HG02678 (cell line): ENCODE measurements around the gene PYGO2.
A peak's percentile ranks its signal among the peaks of the same experiment; 100 is the strongest.

ENCODE experiments used
- ATAC-seq: cut with Tn5 transposase; IDR thresholded peaks from one replicate; pipeline ENCODE4 v1.9.1; 2021; ENCODE audit warnings: mild to moderate bottlenecking, moderate library complexity; ENCODE audit not compliant: unreplicated experiment

The PYGO2 gene

DNA sequence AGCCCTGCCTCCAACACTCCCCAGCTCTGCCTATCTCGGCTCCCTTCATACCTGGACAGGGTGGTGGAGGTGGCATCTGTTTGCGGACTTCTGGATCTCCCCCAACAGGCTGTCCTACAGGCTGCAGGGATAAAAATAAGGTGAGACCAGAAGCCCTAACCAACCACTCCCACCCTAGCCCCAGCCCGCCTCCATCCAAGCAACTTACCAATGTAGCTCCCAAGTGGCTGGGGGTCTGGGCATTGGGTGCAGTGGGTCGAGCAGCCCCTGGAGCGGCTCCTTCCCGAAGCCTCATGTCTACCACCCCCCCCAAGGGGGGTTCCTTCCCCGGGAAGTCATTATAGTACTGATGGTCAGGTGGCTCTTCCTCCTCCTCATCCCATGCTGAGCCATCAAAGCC is 4.5 kb upstream of the PYGO2 start:
- ATAC-seq = no peak

DNA sequence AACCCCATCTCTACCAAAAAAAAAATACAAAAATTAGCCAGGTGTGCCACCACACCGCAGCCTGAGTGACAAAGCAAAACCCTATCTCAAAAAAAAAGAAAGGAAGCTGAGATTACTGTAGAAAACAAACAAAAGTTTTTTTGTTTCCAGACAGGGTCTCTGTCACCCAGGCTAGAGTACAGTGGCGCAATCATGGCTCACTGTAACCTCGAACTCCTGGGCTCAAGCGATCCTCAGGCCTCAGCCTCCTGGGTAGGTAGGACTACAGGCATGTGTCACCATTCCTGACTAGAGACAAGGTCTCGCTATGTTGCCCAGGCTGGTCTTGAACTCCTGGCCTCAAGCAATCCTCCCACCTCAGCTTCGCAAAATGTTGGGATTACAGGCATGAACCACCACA is 2.8 kb upstream of the PYGO2 start:
- no peak for ATAC-seq

DNA sequence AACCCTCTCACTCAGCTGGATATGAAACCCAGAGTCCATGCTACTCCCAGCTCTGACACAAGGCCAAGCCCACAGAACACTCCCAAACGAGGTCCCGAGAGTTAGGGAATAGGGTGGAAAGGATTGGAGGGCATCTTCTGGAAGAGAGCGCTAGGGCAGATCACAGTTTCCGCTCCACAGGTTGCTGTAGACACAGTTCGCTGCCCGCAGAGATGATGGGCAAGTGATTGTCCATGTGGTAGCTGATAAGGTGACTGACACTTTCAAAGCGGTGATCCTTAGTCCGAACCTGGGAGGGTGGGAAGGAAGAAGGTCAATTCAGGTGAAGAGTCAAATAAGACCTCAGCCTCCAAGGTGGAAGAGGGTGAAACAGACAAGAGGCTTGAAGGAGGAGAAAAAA is 2.1 kb upstream of the PYGO2 start:
- ATAC-seq = no peak

DNA sequence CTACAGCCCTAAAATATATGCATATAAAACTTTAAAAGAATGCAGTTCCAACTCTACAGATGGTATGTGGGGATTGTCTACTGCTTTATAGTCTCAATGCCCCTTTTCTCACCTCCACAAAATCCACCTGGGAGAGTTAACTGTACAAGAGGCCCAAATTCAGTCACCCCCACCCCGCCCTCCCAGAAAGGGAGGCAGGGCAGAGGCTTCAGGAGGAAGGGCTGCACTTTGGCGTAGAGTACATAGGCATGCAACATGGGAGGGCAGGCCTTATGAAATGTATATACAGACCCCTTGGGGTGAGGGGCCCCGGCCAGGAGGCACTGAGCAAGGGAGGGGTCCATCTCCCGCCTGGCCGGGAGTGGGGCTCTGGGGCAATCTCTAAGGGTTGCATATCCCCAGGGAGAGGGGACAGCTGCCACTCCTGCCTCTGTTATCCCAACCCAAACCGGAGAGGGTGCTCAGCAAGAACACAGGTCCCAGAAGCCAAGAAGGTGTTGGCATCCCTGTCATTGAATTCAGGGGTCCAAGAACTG is 1.3 kb upstream of the PYGO2 start:
- ATAC-seq = no peak

DNA sequence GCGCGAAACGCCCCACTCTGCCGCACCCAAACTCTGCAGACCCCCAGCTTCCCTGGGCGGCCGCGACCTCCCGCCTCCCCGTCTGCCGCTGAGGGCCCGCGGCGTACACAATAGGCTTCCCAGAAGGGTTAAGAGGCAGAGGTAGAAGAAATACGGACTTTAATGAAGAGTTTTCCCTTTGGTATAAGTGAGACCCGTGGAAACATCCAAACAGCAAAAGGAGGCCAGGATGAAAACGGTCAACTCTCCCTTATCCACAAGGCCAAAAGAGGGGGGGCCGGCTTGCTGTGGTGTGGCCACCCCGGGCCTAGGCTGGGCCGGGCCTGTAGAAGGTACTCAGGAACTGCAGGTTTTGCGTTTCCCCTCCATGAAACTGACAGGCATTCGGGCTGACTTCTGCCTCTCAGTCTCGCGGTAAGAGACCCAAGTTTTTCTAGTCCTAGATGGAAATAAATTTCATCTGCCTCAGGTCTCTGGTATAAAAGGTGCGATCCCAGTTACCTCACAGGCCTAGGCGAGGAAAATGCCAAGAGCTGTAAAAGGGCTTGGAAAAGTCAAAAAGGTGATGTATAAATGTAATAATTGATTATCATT is 671 bp upstream of the PYGO2 start:
- no peak for ATAC-seq

DNA sequence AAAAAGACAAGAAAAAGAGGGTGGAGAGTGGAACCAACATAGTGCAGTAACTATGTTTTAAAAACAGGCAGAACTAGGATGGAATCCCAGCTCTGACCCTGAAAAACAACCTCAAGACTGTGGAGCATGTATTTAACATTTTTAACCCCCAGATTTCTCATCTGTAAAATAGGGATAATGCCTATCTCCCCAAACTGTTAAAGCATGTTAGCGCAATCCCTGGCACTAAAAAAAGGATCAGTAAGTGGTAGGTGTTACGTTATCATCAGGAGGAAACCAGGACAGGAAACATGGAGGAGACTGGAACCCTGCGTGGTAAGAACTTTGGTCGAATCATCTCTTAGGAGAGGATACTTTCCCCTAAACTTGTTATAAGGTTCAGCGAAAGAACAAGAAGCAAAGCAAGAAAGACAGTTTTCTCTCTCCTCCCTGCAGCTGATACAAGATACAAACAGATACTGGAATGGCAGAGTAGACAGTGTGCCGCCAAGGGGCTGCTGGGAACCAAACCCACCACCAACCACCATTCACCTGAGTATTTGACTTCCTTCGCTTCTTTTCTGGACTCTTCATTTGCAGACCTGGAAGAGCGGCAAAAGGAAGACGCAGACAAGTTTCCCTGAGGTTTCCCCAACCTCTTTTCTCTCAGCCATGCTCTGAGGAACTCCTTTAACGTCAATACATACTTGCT is 991 bp downstream of the PYGO2 start:
- ATAC-seq = no peak

DNA sequence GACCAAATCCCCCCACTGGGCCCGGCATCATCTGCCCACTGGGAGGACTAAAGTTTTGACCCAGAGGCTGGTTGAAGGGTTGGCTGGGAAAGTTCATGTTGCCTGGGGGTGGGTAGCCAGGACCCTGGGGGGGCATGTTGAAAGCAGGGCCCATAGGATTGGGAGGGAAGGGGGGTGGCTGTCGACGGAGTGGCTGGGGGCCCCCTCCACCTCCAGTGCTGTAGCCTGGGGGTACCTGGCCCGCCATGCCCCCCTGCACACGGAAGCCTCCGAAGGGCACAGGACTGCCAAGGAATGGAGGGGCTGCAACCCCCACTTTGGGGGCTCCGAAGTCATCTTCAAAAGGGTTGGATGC is 2.2 kb downstream of the PYGO2 start:
- no peak for ATAC-seq

DNA sequence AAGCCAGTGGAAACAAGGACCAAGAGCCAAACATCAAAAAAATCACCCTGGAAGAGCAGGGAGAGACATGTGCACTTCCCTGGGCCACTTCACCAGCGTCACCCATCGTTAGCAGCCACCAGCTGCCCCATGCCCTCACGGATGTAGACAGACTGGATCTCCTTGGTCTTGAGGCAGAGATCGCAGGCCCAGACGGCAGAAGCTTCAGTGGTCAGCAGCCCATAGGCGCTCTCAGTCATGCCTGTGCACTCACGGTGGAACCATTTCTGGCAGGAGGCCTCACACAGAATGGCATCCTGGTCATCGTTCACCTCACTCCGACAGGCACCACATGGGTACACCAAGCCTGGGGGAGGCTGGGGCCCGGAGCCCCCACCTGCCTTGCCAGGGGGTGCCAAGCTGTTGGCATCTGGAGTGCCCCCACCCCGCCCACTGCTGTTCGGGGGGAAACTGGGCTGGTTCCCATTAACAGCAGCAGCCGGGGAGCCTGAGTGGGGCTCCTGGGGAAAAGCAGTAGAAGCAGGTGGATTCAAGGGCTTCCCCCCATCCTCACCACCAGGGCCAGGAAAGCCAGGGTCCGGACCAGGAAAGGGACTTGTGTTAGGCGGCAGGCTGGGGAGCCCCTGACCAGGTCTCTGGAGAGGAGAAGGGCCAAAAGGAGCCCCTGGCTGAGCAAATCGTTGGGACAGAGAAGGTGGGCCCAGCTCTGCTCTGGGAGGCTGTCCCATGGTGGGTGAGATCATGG is 2.7 kb downstream of the PYGO2 start:
- ATAC-seq = no peak

DNA sequence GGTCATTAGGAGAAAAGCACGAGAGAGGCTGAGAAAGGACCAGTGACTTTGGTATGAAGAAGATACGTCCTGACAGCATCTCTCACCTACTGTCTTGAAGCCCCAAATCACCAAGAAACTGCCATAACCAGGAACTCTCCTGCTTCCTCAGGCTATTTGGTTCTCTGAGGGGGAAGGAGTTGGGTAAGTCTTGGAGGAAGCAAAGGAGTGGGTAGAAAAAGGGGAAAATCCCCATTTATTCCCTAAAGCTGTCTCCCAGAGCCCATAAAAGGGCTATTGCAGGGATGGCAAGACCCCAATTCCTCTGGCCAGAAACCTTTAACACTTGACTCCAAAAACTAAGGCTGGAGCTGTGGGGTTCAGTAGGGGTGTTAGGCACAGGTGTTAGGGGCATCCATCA is 3.5 kb downstream of the PYGO2 start:
- ATAC-seq = no peak

DNA sequence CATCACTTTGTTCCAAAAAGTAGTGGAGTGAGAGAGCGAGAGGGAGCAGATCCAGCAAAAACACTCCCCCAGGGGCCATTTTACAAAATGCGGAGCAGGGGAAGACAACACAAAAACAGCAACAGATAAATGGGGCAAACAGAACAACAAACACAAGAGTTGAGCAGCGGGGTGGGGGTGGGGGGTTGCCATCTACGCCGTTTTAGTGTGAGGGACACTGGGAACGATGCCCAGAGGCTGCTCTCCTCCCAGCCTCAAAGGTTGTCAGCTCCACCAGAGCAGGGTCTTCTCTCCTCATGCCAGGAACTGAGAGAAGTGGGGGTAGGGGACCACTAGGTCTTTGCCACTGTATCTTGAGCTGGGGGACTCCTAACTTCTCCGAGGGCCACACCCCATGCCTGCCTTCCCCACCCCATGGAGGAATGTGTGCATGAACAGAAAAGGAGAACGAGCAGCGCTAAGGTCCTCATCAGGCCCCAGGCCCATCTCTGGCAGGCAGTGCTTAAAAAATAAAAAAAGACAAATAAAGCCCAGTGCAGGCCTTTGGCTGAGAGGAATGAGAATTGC is 4.4 kb downstream of the PYGO2 start:
- ATAC-seq = no peak

DNA sequence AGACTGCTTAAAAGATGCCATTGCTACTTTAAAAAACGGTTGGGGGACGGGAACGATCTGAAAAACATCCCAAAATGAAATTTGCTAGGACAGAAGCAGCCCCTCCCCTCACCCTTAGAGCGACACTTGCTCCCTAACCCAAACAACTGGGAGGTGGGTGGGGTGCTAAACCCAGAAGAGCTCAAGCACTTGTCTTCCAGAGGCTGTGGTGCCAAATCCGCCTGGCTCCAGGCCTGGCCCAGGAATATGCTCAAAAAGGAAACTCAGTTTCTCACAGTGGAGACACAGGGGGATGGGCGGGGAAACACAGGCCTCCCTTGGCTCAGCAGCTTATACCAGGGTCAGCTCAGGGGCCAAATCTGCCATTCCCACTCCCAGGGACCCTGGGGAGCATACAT is 5.0 kb downstream of the PYGO2 start:
- no peak for ATAC-seq

DNA sequence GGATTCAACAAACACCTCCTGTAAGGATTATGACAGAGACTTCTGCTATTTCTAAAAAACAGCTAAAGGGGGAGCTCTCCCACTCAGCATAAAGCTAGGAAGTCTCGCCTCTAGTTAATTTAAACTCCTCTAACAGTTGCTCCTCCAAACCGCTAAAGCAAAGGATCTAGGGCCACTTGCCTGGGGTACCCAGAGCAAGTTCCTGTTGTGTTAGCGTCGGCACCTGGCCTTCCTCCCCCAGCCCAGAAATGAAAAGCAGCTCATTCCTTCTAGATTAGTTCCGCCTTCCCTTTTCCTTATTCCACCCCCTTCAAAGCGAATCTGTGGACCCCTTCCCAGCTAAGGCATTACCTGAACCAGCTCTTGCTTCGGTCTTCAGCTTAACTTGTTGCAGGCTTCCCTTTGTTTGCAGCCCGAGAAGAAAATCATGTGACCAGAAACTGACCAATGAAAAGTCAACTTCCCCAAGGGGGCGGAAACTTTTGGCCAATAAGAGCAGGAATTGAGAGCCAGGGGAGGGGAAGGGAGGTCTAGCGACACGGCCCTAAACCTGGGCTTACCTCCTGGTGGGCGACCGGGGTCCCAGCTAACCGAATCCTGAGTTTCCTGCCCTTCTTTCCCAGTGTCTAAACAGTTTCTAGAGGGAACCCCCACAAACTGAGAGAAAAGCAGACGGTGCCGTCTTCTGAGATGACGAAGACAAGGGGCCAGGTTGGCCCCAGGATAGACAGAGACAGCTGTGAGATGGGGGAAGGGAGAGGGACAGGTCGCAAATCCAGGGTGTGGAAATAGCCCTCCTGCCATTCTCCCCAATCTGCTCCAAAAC is 5.7 kb downstream of the PYGO2 start, which contains the start of gene PBXIP1:
Gene PBXIP1 (minus strand): TSS at position 382 of the 826 bp plus-strand sequence. CDS start 2,378 bp downstream, outside the sequence.
- peak; percentile 69 for ATAC-seq

DNA sequence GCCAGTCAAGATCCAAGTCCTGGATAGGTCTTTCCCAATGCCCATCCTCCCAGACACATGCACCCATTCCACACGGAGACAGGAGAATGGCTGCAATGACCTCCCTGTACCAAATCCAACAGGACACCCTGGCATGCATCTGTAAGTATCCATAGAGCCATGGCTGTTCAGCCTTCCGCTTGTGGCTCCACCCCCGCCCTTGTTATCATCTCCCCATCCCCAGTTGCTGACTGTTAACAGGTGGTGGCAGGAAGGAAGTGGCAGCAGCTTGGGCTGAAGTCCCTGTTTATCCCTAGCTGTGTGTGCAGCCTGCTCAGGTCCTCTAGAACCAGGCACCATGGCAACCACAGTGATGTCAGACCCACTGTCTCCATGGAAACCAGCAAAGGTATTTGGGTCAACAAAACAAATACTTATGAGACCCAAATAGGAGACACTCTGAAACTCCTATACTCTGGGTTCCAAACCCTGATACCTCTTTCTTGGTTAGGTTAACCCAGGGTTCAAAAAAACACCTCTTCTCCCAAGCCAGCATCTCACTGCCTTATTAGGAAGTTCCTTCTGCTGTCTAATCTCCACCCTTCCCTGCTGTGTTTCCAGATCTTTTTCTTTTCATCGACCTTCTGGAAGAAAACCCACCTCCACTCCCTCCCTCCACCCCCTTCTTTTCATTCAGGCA is 6.4 kb downstream of the PYGO2 start:
- peak; percentile 54 for ATAC-seq

DNA sequence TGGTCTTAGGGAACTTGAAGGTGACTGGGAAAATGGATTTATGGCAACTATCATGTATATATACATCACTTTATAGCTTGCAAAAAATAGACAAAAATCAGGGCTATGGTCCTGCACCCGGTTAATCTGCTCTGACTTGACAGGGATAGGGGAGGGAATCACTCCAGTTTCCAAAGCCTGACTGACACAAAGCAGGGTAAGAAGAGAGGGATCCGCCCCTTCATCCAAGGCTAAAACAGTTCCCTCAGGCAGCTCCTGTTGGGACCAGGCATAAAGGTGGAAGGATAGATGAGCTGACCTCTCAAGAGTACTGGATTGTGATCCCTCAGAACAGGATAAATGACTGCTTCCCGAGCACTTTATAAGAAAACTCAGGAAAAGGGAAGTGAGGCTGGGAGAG is 7.0 kb downstream of the PYGO2 start:
- ATAC-seq = no peak

DNA sequence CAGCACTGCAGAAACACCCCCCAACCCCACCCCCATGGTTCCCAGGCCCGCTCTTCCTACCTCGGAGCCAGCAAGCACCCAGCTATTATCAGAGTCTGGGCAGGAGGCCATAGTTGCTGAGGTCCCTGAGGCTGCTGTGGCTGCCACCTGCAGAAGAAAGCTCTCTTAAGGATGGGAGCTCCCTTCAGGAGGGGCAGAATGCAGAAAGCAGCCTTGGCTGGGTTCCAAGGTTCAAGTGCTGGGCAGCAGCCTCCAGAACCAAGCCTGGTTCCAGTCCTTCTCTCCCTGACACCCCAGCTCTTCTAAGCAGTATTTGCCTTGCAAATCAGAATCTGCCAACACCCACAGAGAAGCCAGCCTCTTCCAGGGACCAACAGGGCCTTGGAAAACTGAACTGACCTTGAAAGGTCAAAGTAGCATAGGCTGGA is 8.0 kb downstream of the PYGO2 start:
- ATAC-seq = no peak

DNA sequence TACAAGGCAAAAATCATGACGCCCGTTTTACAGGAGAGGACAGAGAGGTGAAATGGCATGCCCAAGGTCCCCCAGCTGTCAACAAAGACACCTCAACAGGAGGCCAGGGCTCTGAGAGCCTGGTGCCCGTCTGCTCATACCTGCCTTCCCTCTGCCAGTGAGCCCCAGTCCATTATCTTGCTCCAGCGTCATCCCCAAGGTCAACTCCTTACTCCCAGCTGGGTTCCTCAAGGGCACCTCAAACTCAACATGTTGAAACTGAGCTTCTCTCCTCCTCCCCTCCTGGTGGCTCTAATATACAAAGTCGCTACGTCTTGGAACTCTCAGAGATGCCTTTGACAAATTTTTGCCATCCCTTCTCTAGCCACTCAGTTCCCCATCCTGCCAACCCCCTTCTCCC is 8.9 kb downstream of the PYGO2 start:
- no peak for ATAC-seq

DNA sequence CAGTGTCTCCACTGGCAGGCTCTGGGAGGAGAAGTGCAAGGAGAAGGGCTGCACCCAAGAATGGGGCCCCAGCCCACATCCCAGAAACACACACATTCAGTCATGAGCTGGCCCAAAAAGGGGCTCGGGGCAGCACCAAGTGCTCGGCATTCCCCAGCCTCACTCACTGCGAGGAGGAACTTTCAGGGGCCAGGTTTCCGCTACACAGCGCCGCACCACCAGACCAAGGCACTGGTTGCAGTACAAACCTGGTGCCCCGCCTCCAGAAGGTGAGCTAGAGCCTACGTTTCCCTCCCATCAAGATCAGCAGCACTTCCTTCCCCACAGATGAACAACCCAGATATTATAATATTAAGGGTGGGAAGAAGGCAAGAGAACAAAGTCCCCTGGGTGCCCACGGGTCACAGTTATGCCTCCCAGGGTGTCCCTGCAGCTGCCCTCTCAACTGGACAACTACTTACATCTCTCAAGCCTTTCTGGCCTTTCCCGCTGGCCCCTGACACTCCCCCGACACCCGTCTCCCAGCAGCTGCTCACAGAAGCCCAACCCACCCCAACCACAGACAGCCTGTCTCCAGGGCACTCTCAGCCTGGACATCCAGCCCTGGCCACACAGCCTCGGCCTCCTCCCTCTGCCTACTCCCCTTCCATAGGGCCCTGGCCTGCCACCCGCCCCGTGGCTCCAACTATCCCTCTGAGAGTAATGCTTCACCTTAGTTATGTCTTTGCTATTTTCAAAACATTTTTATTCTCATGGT is 9.5 kb downstream of the PYGO2 start:
- ATAC-seq = no peak

DNA sequence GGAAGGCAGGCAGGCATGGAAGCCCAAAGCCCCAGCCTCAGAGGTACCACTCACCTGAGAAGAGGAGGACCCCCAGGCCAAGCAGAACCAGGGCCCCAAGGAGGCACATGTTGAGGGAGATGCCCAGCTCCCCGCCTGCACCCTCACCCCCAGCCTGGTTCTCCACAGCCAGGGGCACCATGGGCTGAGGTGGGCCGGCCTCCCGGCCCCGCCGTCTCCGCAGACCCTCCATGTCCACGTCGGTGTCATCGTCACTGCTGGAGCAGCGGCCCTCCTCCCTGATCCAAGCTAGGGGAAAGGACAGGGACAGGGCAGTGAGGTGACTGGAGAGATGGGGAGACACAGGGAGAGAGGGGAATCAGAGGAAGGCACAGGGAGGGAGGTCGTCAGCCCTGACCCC is 13.5 kb downstream of the PYGO2 start:
- ATAC-seq = no peak
